HG03432 (cell line): Measurements from ENCODE around the gene SASS6.

Experiments
- ATAC-seq: cut with Tn5 transposase; IDR thresholded peaks from one replicate; pipeline ENCODE4 v1.9.1; 2021; ENCODE audit warnings: mild to moderate bottlenecking, moderate library complexity; ENCODE audit not compliant: unreplicated experiment

The SASS6 gene

GRCh38 chr1:100109554-100110066, 23.1 kb downstream of the SASS6 start:
- no peak for ATAC-seq

- ATAC-seq, result no peak
Measured at GRCh38 chr1:100107696-100108095, 25.0 kb downstream of the SASS6 start.

GRCh38 chr1:100101564-100101963, 31.2 kb downstream of the SASS6 start:
- no peak for ATAC-seq

GRCh38 chr1:100100202-100100601, 32.5 kb downstream of the SASS6 start:
- no peak for ATAC-seq

- ATAC-seq, result no peak
Measured at GRCh38 chr1:100090471-100090870, 42.3 kb downstream of the SASS6 start.

- ATAC-seq, result no peak
Measured at GRCh38 chr1:100089082-100089481, 43.6 kb downstream of the SASS6 start.

GRCh38 chr1:100087396-100087795, 45.3 kb downstream of the SASS6 start:
- no peak for ATAC-seq

GRCh38 chr1:100080331-100080730, 52.4 kb downstream of the SASS6 start:
- ATAC-seq, result no peak

- ATAC-seq, result peak; percentile 60
Measured at GRCh38 chr1:100077531-100077930, 55.2 kb downstream of the SASS6 start.

- peak; percentile 78 for ATAC-seq
Measured at GRCh38 chr1:100076744-100077143, 56.0 kb downstream of the SASS6 start.

GRCh38 chr1:100076319-100076718, 56.4 kb downstream of the SASS6 start:
- no peak for ATAC-seq

GRCh38 chr1:100075773-100076172, 57.0 kb downstream of the SASS6 start:
- ATAC-seq, result peak; percentile 64

GRCh38 chr1:100074604-100075395, 57.9 kb downstream of the SASS6 start:
- ATAC-seq, result no peak

- no peak for ATAC-seq
Measured at GRCh38 chr1:100073531-100073930, 59.2 kb downstream of the SASS6 start.

- ATAC-seq, result no peak
Measured at GRCh38 chr1:100070201-100070939, 62.4 kb downstream of the SASS6 start.

GRCh38 chr1:100065969-100066227, 66.8 kb downstream of the SASS6 start:
- no peak for ATAC-seq

- ATAC-seq, result no peak
Measured at GRCh38 chr1:100065183-100065968, 67.4 kb downstream of the SASS6 start.

- no peak for ATAC-seq
Measured at GRCh38 chr1:100061681-100062080, 71.0 kb downstream of the SASS6 start.

GRCh38 chr1:100053727-100054126, 79.0 kb downstream of the SASS6 start:
- ATAC-seq, result no peak

GRCh38 chr1:100053119-100053518, 79.6 kb downstream of the SASS6 start:
- peak; percentile 42 for ATAC-seq

GRCh38 chr1:100051893-100052292, 80.8 kb downstream of the SASS6 start:
- ATAC-seq, result no peak

GRCh38 chr1:100051401-100051800, 81.3 kb downstream of the SASS6 start:
- ATAC-seq, result no peak
